ENCODE data around the gene YTHDC2.

DNA sequence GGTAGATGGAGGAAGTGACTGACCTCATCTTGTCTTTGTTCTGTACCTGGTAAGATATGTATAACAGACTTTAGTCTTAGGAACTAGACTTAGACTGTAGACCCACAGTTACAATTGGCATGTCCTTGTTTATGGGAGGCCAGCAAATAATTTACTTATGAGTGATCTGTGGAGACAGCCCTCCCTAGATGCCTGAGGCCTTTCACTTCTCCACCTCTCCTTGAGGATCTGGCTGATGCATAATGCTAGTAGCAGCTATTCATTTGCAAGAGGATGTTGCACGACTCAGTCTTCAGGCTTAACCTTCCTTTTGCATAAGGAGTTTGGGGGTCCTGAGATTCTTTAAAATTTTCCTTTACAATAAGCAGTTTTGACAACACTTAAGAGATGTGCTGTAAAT is 100.7 kb downstream of the YTHDC2 start:
- TF ChIP-seq, protein P1, sequence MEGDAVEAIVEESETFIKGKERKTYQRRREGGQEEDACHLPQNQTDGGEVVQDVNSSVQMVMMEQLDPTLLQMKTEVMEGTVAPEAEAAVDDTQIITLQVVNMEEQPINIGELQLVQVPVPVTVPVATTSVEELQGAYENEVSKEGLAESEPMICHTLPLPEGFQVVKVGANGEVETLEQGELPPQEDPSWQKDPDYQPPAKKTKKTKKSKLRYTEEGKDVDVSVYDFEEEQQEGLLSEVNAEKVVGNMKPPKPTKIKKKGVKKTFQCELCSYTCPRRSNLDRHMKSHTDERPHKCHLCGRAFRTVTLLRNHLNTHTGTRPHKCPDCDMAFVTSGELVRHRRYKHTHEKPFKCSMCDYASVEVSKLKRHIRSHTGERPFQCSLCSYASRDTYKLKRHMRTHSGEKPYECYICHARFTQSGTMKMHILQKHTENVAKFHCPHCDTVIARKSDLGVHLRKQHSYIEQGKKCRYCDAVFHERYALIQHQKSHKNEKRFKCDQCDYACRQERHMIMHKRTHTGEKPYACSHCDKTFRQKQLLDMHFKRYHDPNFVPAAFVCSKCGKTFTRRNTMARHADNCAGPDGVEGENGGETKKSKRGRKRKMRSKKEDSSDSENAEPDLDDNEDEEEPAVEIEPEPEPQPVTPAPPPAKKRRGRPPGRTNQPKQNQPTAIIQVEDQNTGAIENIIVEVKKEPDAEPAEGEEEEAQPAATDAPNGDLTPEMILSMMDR (optimal IDR thresholded peaks at IDR 0.05 in 1 of 3, IDR thresholded peaks at IDR 0.05 in 1 of 3, conservative IDR thresholded peaks at IDR 0.05 in 1 of 3; ENCODE audit: extremely low read depth in 1 of 3, insufficient read depth in 2 of 3, low read length in 3 of 3): no peak
- TF ChIP-seq EZH2 (IDR thresholded peaks at IDR 0.05; ENCODE audit: low read length): no peak

Data from keratinocyte (primary cell).